Karpas-422 (cell line): ENCODE data around the gene APELA. TPM values are rescaled to one million over a fixed set of nuclear protein-coding genes. Genes with fewer than 3 reads are reported as not detected.
A peak's percentile ranks its signal among the peaks of the same experiment; 100 is the strongest.
"Not testable (repeated sequence)": the region's sequence is repeated elsewhere in the genome, so short reads cannot be mapped to it uniquely, and the experiment has no call there.

ENCODE experiments used
- DNase-seq: peaks from one replicate; pipeline ENCODE4 v3.0.0-alpha.2; 2015
- H2AFZ ChIP-seq: fragments of 200-600 bp; sonication (generic); 2 replicates; pipeline ENCODE4 v1.6.1; 2014; ENCODE audit warnings: antibody characterized with exemption, low read length, mixed read lengths
- H3K27ac ChIP-seq: fragments of 200-600 bp; sonication (generic); 2 replicates; pipeline ENCODE4 v1.5.1; 2014; ENCODE audit warnings: mild to moderate bottlenecking, low read length, moderate library complexity
- H3K27me3 ChIP-seq: fragments of 200-600 bp; sonication (generic); 2 replicates; pipeline ENCODE4 v1.6.1; 2014; ENCODE audit warnings: low read length, mixed read lengths
- H3K36me3 ChIP-seq: fragments of 200-600 bp; sonication (generic); 2 replicates; pipeline ENCODE4 v1.6.1; 2014; ENCODE audit warnings: low read length, mixed read lengths; ENCODE audit not compliant: insufficient read depth
- H3K4me1 ChIP-seq: fragments of 200-600 bp; sonication (generic); 2 replicates; pipeline ENCODE4 v1.6.1; 2014; ENCODE audit warnings: mild to moderate bottlenecking, low read length, mixed read lengths
- H3K4me2 ChIP-seq: fragments of 200-600 bp; sonication (generic); 2 replicates; pipeline ENCODE4 v1.6.1; 2014; ENCODE audit warnings: low read length, low read depth, mild to moderate bottlenecking; ENCODE audit not compliant: poor library complexity, severe bottlenecking
- H3K4me3 ChIP-seq: fragments of 200-600 bp; sonication (generic); 2 replicates; pipeline ENCODE4 v1.5.1; 2014; ENCODE audit warnings: mild to moderate bottlenecking, antibody characterized with exemption, low read length, mixed read lengths
- H3K79me2 ChIP-seq: fragments of 200-600 bp; sonication (generic); 2 replicates; pipeline ENCODE4 v1.6.1; 2014; ENCODE audit warnings: mild to moderate bottlenecking, low read length, mixed read lengths
- H3K9ac ChIP-seq: fragments of 200-600 bp; sonication (generic); 2 replicates; pipeline ENCODE4 v1.6.0; 2014; ENCODE audit warnings: low read length
- H3K9me2 ChIP-seq: fragments of 200-600 bp; sonication (generic), shearing (Covaris generic); replicated peaks from 2 replicates; pipeline ENCODE4 v1.6.0; 2014; ENCODE audit warnings: mild to moderate bottlenecking, low read length, moderate library complexity; ENCODE audit not compliant: insufficient read depth
- H3K9me3 ChIP-seq: fragments of 300-700, 200-600 bp; sonication (generic); 2 replicates; pipeline ENCODE4 v1.6.1; 2014; ENCODE audit warnings: low read length, mixed read lengths
- H4K20me1 ChIP-seq: fragments of 200-600 bp; sonication (generic); 2 replicates; pipeline ENCODE4 v1.6.1; 2014; ENCODE audit warnings: mild to moderate bottlenecking, antibody characterized with exemption, low read length, low read depth; ENCODE audit not compliant: insufficient read depth
- total RNA-seq: library from RNA; depleted of rRNA; stranded (reverse); fragments of >200 nt; shearing (Covaris generic); gene quantifications from 2 replicates; pipeline ENCODE4 v1.2.3, GENCODE V29; 2014; ENCODE audit warnings: low replicate concordance

The APELA gene
- total RNA-seq, 1 experiment from 2014 or later, result not detected

DNA sequence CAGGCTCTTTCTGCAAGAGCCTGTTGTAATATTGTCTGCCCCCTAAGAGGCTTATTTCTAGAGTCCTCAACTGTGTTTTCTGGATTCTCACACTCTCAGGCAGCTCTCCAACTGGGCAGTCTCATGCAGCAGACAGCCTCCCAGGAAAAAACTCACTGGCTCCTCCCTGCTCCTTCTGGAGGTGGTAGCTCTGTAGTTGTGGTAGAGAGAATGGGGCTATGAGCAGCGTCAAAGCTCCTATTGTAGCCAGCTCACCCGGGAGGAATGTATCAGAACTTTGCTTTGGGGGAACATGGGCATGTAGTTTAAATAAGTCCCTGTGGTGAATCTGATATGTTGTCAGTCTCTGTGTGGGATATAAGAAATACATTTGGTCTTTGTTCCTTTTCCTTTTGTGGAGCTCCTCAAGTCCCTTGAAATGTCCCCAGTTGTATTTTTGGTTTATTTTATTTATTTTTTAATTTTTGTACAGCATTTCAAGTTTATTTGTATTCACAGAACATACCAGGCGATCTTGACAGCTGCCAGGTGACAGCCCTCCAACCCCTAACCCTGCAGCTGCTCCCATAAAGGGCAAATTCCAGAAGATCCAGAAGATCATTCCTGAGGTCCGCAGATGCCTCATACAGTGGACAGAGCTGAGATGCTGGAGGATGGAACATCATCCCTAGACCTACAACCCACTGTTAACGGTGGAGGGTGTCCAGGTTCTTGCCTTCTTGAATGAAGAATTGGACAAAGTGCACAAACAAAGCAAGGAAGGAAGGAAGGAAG is 54.8 kb downstream of the APELA start:
- Histone ChIP-seq H3K9ac (no peak overlapping the region), H3K9me2 (no peaks in the 10 kb centered on the region), H3K79me2 (no peaks in the 10 kb centered on the region), H4K20me1 (no peaks in the 10 kb centered on the region), H3K4me3 (no peak overlapping the region), H3K4me2 (no peak overlapping the region), H3K27ac (no peak overlapping the region), H3K9me3 (no peaks in the 10 kb centered on the region), H2AFZ (no peak overlapping the region), H3K27me3 (no peaks in the 10 kb centered on the region), H3K4me1 (no peaks in the 10 kb centered on the region), H3K36me3 (no peaks in the 10 kb centered on the region)
- DNase-seq, result no peak

- Histone ChIP-seq H3K27me3 (no peaks in the 10 kb centered on the region), H3K4me3 (no peak overlapping the region)
- no peak for DNase-seq
Observed at GRCh38 chr4:164933244-164933643, 56.3 kb downstream of the APELA start.

DNA sequence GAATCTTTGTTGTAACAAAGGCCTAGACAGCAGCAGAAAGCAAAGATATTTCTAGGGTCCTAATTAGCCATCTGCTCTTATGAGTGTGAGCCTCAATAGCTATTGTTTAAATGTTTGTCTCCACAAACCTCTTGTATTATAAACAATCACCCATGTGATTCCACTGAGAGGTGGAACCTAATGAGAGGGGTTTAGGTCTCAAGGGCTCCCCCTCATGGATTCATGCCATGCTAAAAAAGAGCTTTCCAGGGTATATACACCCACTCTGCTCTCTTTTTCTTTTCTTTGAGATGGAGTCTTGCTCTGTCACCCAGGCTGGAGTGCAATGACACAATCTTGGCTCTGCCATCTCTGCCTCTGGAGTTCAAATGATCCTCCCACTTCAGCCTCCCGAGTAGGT is 58.4 kb downstream of the APELA start:
- no peak overlapping the region for H3K4me2 ChIP-seq
- no peaks in the 10 kb centered on the region for H4K20me1 ChIP-seq
- peak; percentile 79 for DNase-seq
- H3K36me3 ChIP-seq, result no peaks in the 10 kb centered on the region
- peaks cover 5% of the 10 kb centered on the region; the same call in 1 of the 2 replicates for H3K4me1 ChIP-seq
- H3K9ac ChIP-seq, result no peak overlapping the region
- H3K9me3 ChIP-seq, result no peaks in the 10 kb centered on the region
- H3K9me2 ChIP-seq, result no peaks in the 10 kb centered on the region
- no peak overlapping the region for H2AFZ ChIP-seq
- no peaks in the 10 kb centered on the region for H3K79me2 ChIP-seq
- no peaks in the 10 kb centered on the region for H3K27me3 ChIP-seq
- H3K4me3 ChIP-seq, result no peak overlapping the region
- no peak overlapping the region for H3K27ac ChIP-seq

More at GRCh38 chr4:164933244-164933643, 56.3 kb downstream of the APELA start:
- Histone ChIP-seq H2AFZ (no peak overlapping the region), H3K27ac (no peak overlapping the region), H3K9me2 (no peaks in the 10 kb centered on the region), H4K20me1 (no peaks in the 10 kb centered on the region), H3K4me2 (no peak overlapping the region), H3K9me3 (no peaks in the 10 kb centered on the region), H3K79me2 (no peaks in the 10 kb centered on the region), H3K4me1 (peaks cover 5% of the 10 kb centered on the region; the same call in 1 of the 2 replicates), H3K9ac (no peak overlapping the region), H3K36me3 (no peaks in the 10 kb centered on the region)

- not testable (repeated sequence) for H3K79me2 ChIP-seq, H3K4me3 ChIP-seq, H3K4me1 ChIP-seq, H3K9ac ChIP-seq, H3K27ac ChIP-seq, H4K20me1 ChIP-seq, H3K4me2 ChIP-seq, DNase-seq, H3K9me3 ChIP-seq, H3K27me3 ChIP-seq, H3K36me3 ChIP-seq, H3K9me2 ChIP-seq
- H2AFZ ChIP-seq, result peak overlapping the region; percentile 58; the same call in 1 of the 2 replicates
Observed at GRCh38 chr4:164935865-164936606, 59.1 kb downstream of the APELA start.

GRCh38 chr4:164937576-164938270 is 60.7 kb downstream of the APELA start:
- no peaks in the 10 kb centered on the region for H3K79me2 ChIP-seq
- DNase-seq, result peak; percentile 80
- no peak overlapping the region for H3K4me2 ChIP-seq
- H4K20me1 ChIP-seq, result no peaks in the 10 kb centered on the region
- no peaks in the 10 kb centered on the region for H3K27me3 ChIP-seq
- H3K9me2 ChIP-seq, result no peaks in the 10 kb centered on the region
- no peak overlapping the region for H3K9ac ChIP-seq
- H3K27ac ChIP-seq, result no peak overlapping the region
- no peaks in the 10 kb centered on the region for H3K36me3 ChIP-seq
- H2AFZ ChIP-seq, result no peak overlapping the region
- no peaks in the 10 kb centered on the region for H3K9me3 ChIP-seq
- H3K4me1 ChIP-seq, result peaks cover 5% of the 10 kb centered on the region; the same call in 1 of the 2 replicates
- H3K4me3 ChIP-seq, result no peak overlapping the region

DNA sequence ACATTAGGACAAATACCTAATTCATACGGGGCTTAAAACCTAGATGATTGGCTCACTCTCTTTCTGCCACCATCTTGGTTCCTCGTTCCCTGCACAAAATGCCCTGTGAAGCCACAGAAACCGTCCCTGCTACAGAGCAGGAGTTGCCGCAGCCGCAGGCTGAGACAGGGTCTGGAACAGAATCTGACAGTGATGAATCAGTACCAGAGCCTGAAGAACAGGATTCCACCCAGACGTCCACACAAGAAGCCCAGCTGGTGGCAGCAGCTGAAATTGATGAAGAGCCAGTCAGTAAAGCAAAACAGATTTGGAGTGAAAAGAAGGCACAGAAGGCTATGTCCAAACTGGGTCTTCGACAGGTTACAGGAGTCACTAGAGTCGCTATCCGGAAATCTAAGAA is 66.2 kb downstream of the APELA start:
- H3K4me3 ChIP-seq, result no peak overlapping the region
- no peaks in the 10 kb centered on the region for H3K4me1 ChIP-seq
- H3K27ac ChIP-seq, result no peak overlapping the region
- no peak overlapping the region for H3K4me2 ChIP-seq
- H3K9me2 ChIP-seq, result no peaks in the 10 kb centered on the region
- no peak overlapping the region for H3K9ac ChIP-seq
- no peaks in the 10 kb centered on the region for H3K79me2 ChIP-seq
- H3K27me3 ChIP-seq, result no peaks in the 10 kb centered on the region
- DNase-seq, result no peak
- no peaks in the 10 kb centered on the region for H3K9me3 ChIP-seq
- no peak overlapping the region for H2AFZ ChIP-seq
- H4K20me1 ChIP-seq, result no peaks in the 10 kb centered on the region
- H3K36me3 ChIP-seq, result no peaks in the 10 kb centered on the region

DNA sequence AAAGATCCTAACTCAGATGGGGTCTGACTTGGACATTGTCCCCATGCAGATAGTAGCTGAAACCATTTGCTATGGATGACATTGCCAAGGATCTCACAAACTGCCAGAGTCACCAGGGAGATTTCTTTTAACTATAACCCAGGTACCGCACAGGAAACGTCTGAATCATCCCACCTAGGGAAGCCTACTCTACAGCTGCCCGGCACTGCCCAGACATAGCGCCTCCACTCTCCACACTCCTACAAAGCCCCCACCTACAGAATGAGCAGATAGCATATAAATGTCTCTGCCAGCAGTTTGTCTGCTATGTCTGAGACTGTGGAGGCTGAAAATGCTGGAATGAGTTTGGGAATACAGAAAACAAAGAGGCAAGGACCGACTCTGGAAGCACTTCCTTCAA is 68.2 kb downstream of the APELA start:
- Histone ChIP-seq H4K20me1 (no peaks in the 10 kb centered on the region), H3K4me2 (no peak overlapping the region), H3K9me3 (no peaks in the 10 kb centered on the region), H3K9ac (no peak overlapping the region), H3K9me2 (no peaks in the 10 kb centered on the region), H3K4me3 (no peak overlapping the region), H3K27me3 (no peaks in the 10 kb centered on the region), H3K36me3 (no peaks in the 10 kb centered on the region), H3K79me2 (no peaks in the 10 kb centered on the region), H2AFZ (no peak overlapping the region), H3K27ac (no peak overlapping the region), H3K4me1 (peaks cover 3% of the 10 kb centered on the region; the same call in 1 of the 2 replicates)
- no peak for DNase-seq

DNA sequence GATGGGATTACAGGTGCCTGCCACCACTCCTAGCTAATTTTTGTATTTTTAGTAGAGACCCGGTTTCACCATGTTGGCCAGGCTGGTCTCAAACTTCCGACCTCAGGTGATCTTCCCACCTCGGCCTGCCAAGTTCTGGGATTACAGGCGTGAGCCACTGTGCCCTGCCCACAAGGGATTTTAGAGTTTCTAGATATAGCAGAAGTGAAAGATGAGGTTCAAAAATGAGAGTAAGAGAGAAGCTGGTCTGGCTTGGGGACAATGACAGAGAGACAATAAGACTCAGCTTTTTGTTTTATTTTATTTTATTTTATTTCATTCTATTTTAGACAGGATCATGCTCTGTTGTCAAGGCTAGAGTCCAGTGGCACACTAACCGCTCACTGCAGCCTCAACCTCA is 69.8 kb downstream of the APELA start:
- H3K9me3 ChIP-seq, result no peaks in the 10 kb centered on the region
- H3K27ac ChIP-seq, result no peak overlapping the region
- H3K4me3 ChIP-seq, result no peak overlapping the region
- H3K27me3 ChIP-seq, result no peaks in the 10 kb centered on the region
- no peaks in the 10 kb centered on the region for H4K20me1 ChIP-seq
- no peaks in the 10 kb centered on the region for H3K79me2 ChIP-seq
- no peak overlapping the region for H3K4me2 ChIP-seq
- peaks cover 3% of the 10 kb centered on the region; the same call in 1 of the 2 replicates for H3K4me1 ChIP-seq
- H3K9ac ChIP-seq, result no peak overlapping the region
- no peaks in the 10 kb centered on the region for H3K9me2 ChIP-seq
- DNase-seq, result no peak
- H2AFZ ChIP-seq, result no peak overlapping the region
- no peaks in the 10 kb centered on the region for H3K36me3 ChIP-seq
